PFSK-1 (cell line): ENCODE results near the gene ZNF768.

Experiments
- FOXP2 ChIP-seq: optimal IDR thresholded peaks from 2 replicates; pipeline ENCODE3; 2011; ENCODE audit warnings: borderline replicate concordance, control low read depth, inconsistent platforms; ENCODE audit not compliant: insufficient read depth; ENCODE audit errors: extremely low read length, extremely low read depth
- POLR2AphosphoS5 ChIP-seq: IDR thresholded peaks from 2 replicates; pipeline ENCODE4 v1.6.1; 2012; ENCODE audit warnings: low read depth, mild to moderate bottlenecking, control low read depth, low read length, moderate library complexity
- REST ChIP-seq, 2 experiments: IDR thresholded peaks; 2 replicates each; pipeline versions ENCODE4 v1.6.1 to v1.8.0; 2011 to 2012; ENCODE audit warnings: low read depth in 2 of 2, low read length in 2 of 2, control low read depth in 1 of 2, inconsistent platforms in 1 of 2, mild to moderate bottlenecking in 1 of 2, moderate library complexity in 1 of 2; ENCODE audit not compliant: insufficient read depth in 1 of 2
- SIN3A ChIP-seq: IDR thresholded peaks from 2 replicates; pipeline ENCODE4 v1.6.1; 2012; ENCODE audit warnings: mild to moderate bottlenecking, low read length, moderate library complexity, borderline replicate concordance; ENCODE audit not compliant: insufficient read depth
- TAF1 ChIP-seq: IDR thresholded peaks from 2 replicates; pipeline ENCODE4 v1.6.1; 2012; ENCODE audit warnings: low read length, control low read depth, borderline replicate concordance; ENCODE audit not compliant: insufficient read depth

ZNF768 gene

GRCh38 chr16:30493941-30494488, 32.4 kb downstream of the ZNF768 start:
- TF ChIP-seq SIN3A (no peak), POLR2AphosphoS5 (no peak), REST (IDR thresholded peaks at IDR 0.05; ENCODE audit: insufficient read depth in 1 of 2, low read depth in 2 of 2, low read length in 2 of 2) (no peak), FOXP2 (no peak), TAF1 (no peak)

- TF ChIP-seq SIN3A (no peak), REST (IDR thresholded peaks at IDR 0.05; ENCODE audit: insufficient read depth in 1 of 2, low read depth in 2 of 2, low read length in 2 of 2) (peak; percentile 36 to 82; a peak in 2 of 4 replicates)
Measured at GRCh38 chr16:30491744-30492308, 34.5 kb downstream of the ZNF768 start.

GRCh38 chr16:30491229-30491628, 35.1 kb downstream of the ZNF768 start:
- TF ChIP-seq SIN3A (no peak), POLR2AphosphoS5 (no peak), REST (IDR thresholded peaks at IDR 0.05; ENCODE audit: insufficient read depth in 1 of 2, low read depth in 2 of 2, low read length in 2 of 2) (no peak), FOXP2 (no peak), TAF1 (no peak)

- no peak for TF ChIP-seq TAF1
- TF ChIP-seq REST (IDR thresholded peaks at IDR 0.05; ENCODE audit: insufficient read depth in 1 of 2, low read depth in 2 of 2, low read length in 2 of 2): no peak
- no peak for TF ChIP-seq FOXP2
- no peak for TF ChIP-seq SIN3A
- TF ChIP-seq POLR2AphosphoS5: no peak
Measured at GRCh38 chr16:30490210-30490609, 36.2 kb downstream of the ZNF768 start.
